NCI-H187 (cell line): ENCODE results near the gene CASZ1.

Source experiments
- DNase-seq, 2 experiments: peaks; one replicate each; lab custom pipeline; 2025; lab: John Stamatoyannopoulos, UW

The CASZ1 gene

DNA sequence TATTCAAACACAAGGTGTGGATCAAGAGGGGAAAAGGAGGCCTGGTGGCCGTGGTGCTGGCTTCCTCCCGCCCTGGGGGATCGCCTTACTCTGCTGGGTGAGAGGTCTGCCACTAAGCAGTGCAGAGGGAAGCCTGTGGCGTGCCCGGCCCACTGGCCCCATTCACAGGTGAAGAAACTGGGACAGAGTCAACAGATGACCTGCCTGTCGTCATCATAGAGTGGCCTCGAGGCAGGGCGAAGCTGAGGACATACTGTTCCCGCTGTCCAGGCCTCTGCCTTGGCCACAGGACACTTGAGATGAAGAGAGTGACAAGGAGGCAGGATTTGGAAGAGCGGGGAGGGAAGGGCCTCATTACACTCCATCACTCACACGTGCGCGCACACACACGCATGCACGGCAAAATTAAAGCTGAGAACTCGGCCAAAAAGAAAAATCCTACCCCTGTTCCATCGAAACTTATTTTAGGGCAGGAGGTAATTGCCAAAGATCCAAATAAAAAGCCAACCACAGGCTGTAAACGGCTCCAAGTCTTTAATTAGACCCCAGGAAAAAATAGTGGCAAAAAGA lies 50.5 kb downstream of the CASZ1 start:
- no peak for DNase-seq

DNA sequence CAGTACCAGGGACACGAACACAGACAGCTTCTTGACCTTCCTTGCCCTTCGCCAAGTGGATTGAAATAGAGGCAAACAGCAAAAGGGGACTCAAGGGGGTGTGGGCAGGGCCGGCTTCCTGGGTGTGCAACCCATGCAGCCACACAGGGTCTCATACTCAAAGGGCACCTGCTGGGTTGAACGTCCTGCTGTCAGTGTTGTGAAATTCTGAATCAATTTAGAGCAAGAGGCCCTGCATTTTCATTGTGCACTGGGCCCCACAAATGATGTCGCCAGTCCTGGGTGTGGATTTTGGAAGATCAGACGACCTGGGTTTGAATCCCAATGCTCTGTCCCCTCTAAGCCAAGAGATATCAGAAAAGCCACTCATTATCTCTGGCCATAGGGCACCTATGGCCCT lies 51.1 kb downstream of the CASZ1 start:
- no peak for DNase-seq

DNA sequence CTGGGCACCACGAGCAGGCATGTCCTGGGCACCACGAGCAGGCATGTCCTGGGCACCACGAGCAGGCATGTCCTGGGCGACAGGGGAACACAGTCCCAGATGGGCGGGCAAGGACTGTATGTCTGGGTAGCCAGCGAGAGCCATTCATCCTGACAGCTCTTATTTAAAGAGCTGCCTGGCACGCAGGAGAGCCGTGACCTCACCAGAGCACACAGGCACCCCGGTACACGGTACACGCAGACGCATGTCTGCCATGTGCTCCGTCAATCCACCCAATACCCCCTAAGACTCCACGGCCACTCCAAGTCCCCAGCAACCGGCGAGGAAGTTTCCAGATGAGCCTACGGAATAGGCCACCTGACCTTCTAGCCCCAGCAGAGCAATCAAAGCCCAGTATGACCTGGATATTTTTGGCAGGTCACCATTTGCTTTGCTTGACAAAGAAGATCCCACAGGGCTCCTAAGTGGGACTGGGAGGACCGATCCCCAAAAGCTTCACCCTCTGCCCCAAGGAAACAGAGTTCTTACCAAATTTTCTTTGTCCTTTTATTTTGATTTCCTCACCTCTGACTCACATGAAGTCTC lies 51.7 kb downstream of the CASZ1 start:
- no peak for DNase-seq

DNA sequence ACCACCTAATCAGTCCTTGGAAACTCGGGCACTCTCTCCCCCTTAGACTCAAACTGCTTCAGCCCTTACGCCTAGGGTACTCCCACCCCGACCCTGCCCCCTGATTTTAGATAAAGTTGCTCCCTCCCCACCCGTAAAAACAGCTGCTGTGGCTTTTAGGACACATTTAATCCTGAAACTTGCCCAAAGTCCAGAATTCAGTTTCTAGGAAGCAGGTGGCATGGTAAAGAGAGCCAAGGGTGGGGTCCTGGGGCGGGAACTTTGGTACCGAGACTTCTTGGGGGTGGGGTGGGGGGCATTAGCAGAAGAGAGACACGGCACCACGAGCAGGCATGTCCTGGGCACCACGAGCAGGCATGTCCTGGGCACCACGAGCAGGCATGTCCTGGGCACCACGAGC lies 52.4 kb downstream of the CASZ1 start:
- no peak for DNase-seq

DNA sequence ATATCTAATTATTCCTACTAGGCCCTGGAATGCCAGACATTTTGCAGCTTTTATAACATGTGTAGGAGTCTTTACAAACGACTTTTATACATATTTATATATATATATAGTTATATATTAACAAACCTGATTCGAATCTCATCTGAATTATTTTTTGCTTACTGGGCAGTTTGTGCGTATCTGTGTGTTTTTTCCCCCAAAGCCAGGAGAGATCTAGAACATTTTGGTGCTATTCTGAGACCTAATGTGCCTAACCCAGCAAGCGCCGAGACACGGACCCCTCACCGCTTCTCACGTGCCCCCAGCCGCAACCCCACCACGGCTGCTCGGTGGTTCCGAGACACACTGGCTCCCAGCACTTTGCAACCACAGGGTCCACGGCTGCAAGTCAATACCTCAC lies 54.8 kb downstream of the CASZ1 start:
- no peak for DNase-seq

DNA sequence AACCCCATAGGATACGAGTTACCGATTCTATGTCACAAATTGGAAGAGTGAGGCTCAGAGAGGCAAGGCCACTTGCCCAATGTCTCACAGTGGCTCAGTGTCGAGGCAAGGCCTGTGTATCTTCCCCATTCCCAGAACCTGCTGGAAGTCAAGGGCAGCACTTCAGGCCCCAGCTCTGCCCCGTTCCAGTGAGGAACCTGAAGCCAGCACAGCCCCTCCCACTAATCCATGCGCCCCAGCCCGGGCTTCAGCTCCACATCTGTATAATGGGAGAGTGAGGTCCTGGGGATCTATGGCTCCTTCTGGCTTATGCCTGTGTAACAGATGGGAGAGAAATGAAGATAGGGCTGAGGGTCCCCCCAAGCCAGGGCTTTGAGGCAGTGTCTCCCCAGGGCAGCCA lies 56.3 kb downstream of the CASZ1 start:
- no peak for DNase-seq

DNA sequence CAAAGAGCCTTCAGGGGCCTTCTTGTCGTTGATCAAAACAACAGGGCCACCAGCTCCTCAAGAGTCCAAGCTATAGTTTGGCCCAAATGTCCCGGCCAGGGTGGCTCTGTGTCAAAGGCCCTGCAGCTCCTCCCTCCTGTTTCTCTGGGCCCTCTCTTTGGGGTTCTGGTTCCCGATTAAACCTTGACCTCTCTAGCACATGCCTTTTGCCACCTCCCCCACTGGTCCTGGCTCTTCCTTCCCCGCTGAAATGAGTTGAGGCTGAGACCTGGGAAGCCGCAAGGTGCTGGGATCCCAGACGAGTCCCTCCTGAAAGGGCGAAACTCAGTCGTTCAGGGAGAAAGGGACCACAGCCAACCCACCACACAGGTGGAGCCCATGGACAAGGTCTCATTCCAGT lies 56.9 kb downstream of the CASZ1 start:
- DNase-seq, result no peak

DNA sequence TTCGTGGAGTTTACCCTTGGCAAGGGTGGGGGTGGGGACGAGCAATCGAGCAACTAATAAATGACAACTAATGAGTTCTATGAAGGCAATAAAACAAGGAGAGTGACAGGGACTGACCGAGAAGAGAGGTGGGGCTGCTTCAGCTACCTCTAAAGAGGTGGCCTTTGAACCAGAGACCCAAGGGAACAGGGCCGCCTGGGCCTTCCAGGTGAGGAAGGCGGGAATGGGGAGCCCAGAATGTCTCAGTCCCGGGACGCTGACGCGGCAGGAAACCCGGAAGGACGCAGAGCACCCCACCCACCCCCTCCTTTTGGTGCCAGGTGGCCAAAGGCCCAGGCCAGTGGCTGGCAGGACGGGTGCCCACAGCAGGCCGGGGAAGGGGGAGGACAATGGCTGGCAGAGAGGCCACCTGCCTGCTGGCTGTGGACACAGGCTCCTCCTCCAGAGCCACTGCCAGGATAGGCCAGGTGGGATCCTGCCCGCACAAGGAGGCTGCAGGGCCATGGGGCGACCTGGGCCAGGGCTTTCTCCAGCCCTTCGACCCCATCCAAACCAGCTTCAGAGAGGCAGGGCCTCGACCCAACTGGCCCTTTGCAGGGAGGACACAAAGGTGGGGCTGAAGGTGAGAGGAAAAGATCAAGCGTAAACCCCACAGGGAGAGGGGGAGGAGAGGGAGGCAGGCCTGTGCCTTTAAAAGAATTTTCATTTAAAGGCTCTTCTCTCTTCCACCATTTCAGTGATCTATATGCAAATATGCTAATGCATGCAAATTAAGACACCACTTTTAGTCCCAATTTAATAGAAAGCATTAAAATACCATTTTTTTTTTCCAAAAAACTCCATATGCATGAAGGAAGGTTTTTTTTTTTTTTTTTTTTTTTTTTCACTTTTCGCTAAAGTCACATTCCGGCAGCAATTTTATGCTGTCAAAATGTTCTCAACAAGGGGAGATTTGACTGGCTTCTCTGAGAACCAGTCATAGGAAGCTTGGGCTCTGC lies 58.1 kb downstream of the CASZ1 start:
- DNase-seq, result no peak

DNA sequence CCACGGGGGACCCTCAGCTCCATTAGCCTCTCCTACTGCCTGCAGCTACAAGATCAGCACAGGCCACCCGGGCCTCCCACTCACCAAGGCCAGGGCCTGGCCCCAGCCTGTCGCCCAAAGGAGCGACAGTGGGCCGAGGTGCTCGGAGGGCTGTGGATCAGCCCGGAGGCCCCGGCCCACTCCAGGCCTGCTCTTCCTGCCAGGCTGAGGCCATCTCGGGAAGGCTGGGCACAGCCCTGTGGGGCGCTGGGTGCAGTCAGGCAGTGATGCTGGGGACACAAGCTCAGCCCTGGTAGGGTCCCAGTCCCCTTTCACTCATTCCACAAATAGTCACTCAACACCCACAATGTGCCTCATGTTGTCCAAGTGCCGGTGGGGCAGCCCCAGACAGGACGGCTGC lies 58.8 kb downstream of the CASZ1 start:
- no peak for DNase-seq

DNA sequence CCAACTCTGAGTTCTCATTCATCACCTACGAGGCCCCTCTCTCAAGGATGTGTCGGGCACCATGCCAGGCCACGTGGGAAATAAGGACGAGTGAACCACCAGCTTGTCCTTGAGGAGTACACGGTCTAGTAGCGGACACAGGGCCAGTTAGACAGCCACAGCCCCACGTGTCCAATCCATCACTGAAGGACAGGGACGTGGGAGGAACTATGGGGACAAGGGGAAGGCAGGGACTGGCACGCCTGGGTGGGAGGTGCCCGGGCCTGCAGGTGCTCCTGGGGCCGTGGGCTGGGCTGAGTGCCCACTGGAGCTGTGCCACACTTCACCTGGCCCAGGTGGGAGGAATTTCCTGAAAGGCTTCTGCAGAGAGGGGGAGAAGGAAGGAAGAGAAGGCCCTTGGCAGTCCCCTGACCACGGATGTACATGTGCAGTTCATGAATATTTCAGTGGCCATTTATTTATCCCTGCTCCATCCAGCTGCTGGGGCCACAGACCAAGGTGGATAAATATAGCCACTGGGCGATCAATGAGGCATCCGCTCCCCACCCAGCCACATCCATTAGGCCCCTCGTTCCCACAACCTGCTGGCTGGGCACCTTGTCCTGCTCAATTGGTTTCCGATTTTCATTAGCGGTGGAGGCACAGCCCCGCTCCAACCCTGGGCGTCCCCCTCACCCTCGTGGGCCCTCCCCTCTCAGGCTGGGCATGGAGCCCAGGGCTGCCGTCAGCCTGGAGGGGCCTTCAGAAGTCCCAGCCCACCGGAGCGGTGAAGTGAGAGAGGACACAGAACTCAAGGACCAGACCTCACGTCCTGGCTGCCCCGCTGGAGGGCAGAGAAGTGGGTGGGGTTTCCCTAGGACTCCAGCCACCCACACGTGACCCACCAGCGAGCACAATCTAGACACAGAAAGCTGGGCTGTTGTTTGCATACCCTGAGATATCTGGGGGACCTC lies 59.5 kb downstream of the CASZ1 start:
- DNase-seq, result peak; percentile 23 to 43

DNA sequence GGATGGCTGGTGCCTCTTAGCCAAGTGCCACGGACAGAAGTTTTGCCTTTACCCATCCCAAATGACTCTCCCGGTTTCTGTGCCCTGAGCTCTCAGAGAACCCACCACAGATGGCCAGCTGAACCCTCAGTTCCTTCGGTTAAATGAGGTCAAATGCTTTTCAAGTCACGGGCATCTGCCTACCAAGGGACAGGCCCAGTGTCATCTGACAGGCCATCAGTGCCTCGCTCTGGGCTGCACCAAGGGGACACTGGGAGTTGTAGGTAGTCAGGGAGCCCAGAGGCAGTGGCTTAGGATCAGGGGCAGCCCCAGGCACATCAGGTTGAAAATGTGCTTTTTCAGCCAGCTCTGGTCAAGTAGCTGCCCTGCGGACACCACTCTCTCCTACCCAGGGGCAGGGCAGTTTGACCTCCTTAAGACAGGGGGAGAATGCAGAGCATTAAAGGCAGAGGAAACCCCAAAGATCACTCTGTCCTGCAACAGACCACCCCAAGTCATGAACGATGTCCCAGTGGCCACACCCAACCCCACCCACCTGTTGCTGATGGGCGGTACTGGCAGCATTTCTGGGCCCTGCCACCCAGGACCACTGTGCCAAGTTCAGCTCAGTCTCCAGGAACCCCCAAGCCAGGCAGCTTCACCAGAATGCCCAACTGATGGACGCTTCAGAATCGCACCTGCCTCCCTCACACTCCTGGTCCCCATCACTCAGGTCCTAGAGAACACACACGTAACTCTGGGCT lies 60.7 kb downstream of the CASZ1 start:
- DNase-seq, result no peak

DNA sequence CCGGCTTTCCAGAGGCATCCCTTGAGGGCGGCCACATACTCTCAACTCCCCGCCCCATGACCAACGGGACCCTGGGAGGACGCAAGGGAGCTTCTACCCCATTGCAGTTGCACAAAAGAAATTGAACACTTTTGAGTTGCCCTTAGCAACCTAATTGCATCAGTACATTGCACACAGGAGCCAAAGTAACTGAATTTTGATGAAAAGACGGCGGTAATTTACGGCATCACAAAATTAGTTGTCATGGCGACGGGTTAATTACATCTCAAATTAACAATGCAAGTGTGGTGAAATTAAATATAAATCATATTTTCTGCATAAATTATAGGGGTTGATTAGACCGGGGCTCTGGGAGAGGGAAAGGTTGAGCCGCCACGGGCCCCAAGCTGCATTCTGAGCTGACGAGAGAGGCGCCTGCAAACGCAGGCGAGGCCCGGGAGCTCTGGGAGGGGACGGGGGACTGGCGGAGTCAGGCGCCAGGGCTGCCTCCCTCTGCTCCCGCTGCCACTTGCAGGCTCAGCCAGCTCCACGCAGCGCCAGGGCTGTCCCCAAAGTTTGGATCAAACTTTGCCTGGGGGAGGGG lies 61.4 kb downstream of the CASZ1 start:
- DNase-seq, result peak in 1 of 2 experiments; percentile 8

DNA sequence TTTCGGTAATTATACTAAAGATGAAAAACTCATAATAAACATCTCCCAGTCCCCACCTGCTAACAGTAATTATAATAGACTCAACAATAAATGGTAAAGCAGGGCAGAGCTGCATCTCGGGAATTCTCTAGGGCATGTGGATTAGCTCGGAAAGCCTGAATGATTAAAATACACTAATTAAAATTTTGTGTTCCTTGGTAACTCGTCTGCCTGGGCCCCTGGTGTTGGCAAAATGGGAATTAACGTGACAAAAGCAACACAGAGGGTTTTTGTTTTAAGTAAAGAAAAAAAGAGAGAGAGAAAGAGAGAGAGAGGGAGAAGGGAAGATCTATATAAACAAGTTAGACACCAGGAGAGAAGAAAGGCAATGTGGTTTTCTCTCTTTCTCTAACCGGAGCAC lies 62.1 kb downstream of the CASZ1 start:
- no peak for DNase-seq

DNA sequence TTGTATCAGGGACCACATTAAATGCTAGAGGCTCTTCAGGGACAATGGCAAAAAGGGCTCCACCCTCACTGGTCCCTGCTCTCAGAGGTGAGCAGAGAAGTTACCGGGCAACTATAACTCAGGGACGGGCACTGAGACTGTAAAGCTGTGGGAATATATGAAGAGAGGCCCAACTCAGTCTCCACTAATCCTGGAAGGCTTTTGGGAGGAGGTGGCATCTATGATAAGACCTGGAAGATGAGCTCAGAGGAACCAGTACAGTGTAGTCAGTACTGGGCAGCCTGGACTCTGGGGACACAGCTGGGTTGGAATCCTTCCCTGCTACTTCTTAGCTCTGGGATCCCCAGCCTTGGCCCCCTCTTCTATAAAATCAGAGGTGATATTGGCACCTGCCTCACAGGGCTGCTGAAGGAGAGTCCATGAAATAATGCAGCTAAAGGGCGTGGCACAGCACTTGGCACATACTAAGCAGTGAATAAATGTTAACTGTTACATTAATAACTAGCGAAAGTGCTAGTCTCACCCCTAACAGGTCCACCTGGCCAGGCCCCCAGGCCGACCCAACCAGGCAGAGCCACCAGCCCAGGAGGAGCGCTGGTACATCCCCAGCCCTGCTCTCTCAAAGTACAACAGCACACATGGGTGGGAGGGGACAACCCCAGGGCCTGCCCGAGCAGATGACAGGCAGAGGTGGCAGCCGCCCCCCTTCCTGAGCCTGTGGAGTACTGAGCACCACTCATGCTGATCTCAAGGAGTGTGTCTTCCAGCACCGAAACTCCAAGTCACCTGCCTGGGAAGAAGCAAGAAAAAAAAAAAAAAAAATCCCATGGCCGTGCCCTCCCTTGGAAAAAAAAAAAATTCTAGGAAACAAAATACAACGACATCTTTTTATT lies 62.7 kb downstream of the CASZ1 start:
- peak; percentile 29 to 76 for DNase-seq

DNA sequence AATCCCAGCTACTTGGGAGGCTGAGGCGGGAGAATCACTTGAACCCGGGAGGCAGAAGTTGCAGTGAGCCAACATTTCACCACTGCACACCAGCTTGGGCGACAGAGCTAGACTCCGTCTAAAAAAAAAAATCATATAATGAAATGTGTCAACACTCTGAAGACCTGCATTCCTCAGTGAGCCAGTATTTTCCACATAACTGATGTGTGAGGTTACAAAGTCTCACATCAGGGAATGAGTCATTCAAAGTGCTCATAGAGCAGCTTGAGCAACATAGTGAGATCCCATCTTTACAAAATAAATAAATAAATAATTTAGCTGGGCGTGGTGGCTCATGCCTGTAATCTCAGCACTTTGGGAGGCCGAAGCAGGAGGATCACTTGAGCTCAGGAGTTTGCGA lies 65.5 kb downstream of the CASZ1 start:
- no peak for DNase-seq

DNA sequence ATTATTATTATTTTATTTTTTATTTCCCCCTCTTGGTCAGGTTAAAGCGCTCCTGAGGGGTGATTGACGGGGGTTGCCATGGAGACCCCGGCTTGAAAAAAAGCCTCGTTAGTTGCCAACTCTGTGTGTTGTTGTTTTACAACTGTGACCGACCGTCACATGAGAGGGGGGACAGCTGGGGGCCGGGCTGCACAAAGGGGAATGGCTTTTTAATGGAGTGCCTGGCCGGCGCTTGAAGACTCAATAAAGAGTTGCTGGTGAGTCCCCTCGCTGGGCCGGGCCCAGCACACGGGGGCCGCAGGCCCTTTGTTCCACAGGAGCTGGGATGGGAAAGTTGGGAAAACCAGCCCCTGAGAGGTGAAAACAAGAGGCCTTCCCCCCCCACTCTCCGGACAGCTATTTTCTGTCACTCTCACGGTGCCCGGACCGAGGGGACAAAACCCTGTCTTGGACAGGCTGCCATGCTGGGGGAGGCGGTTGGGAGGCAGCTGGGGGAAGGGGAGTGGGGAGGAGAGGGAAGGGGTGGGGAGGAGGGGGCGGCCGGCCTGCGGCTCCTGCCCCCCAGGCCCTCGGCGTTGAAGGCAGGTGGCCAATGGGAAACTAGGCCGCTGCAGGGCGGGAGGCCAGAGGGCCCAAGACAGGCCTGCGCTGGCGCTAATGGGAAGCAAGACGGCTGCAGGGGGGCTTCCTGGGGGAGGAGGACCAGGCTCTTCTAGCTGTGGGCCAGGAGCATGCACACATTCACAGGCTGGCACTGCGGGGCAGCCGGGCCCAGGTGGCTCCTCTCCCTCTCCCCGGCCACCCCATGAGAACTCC lies 67.6 kb downstream of the CASZ1 start:
- DNase-seq, result no peak

DNA sequence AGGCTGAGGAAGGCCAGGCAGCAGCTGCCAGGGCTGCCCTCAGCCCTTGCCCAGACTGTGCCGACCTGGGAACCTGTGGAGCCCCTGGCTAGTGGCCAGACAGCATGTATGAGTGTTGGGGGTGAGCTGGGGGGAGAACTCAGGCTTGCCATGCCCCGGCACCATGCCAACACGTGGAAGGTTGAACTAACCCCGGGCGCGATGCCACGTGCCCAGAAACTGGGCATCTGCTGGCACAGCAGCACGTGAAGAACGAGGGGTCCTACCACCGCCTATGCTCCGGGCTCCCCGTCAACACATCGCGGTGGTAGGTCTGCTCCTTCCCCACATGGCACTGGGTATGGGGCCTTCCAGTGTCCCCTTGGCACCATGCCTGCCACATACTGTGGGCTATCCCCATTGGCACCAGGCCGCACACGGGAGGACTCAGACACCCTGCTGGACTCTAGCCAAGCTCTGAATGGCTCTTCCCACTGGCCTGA lies 68.7 kb downstream of the CASZ1 start:
- DNase-seq, result no peak

DNA sequence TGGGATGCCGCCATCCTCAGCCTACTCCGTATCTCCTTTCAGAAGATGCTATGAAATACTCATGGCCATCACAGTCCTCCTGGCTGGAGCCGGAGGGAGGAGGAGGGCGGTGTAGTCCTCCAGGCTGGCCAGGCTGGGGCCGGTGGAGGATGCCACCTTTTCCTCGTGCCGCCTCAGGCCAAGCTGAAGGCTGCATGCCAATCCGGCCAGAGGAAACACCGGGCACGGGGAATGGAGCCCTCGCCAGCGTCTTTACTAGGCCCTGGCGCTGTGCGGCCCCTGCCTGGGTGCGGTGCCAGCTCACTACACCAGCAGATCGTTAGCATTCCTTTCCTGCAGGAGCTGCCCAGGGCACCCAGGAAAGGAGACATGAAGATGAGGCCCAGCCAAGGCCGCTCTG lies 70.1 kb downstream of the CASZ1 start:
- DNase-seq, result no peak
